SK-N-SH treated with all-trans-retinoic acid at 6 μM for 48 hours (cell line): Measurements from ENCODE around the gene ZNHIT3.

Source experiments
- ARNTL ChIP-seq: fragments of 450-650 bp; formaldehyde crosslinking; IDR thresholded peaks from 2 replicates; pipeline ENCODE4 v1.5.0; 2020; ENCODE audit warnings: low read depth, mild to moderate bottlenecking, moderate library complexity, borderline replicate concordance
- CSDC2 ChIP-seq: fragments of 250-450 bp; sonication (Bioruptor Pico); IDR thresholded peaks from 2 replicates; pipeline ENCODE4 v1.5.0; 2020; ENCODE audit warnings: mild to moderate bottlenecking, moderate library complexity
- PATZ1 ChIP-seq: fragments of 250-450 bp; sonication (Bioruptor Pico); IDR thresholded peaks from 2 replicates; pipeline ENCODE4 v1.8.0; 2020; ENCODE audit warnings: mild to moderate bottlenecking, moderate library complexity, borderline replicate concordance
- PPARA ChIP-seq: fragments of 250-450 bp; sonication (Bioruptor Pico); IDR thresholded peaks from 2 replicates; pipeline ENCODE4 v1.5.0; 2020; ENCODE audit warnings: mild to moderate bottlenecking, borderline replicate concordance
- SNAI2 ChIP-seq: fragments of 250-450 bp; sonication (Bioruptor Pico); IDR thresholded peaks from 2 replicates; pipeline ENCODE4 v1.5.0; 2020; ENCODE audit warnings: mild to moderate bottlenecking, moderate library complexity
- ZFP30 ChIP-seq: fragments of 450-650 bp; formaldehyde crosslinking; IDR thresholded peaks from 2 replicates; pipeline ENCODE4 v1.5.0; 2022; ENCODE audit warnings: mild to moderate bottlenecking, moderate library complexity
- ZNF565 ChIP-seq: fragments of 450-650 bp; formaldehyde crosslinking; conservative IDR thresholded peaks from 2 replicates; pipeline ENCODE4 v1.5.0; 2020; ENCODE audit warnings: low read depth, mild to moderate bottlenecking, moderate library complexity
- ZNF70 ChIP-seq: fragments of 450-650 bp; formaldehyde crosslinking; IDR thresholded peaks from 2 replicates; pipeline ENCODE4 v1.5.0; 2020; ENCODE audit warnings: mild to moderate bottlenecking, moderate library complexity
- ZNF8 ChIP-seq: fragments of 450-650 bp; formaldehyde crosslinking; IDR thresholded peaks from 2 replicates; pipeline ENCODE4 v1.5.0; 2020; ENCODE audit warnings: mild to moderate bottlenecking, moderate library complexity
- TF ChIP-seq, protein P1 (sequence below): fragments of 250-450 bp; sonication (Bioruptor Pico); IDR thresholded peaks from 2 replicates; pipeline ENCODE4 v1.5.0; 2020; ENCODE audit warnings: mild to moderate bottlenecking, moderate library complexity
- TF ChIP-seq, protein P2 (sequence below): fragments of 250-450 bp; sonication (Bioruptor Pico); IDR thresholded peaks from 2 replicates; pipeline ENCODE4 v1.5.1; 2020; ENCODE audit warnings: low read depth, mild to moderate bottlenecking, moderate library complexity

DNA sequence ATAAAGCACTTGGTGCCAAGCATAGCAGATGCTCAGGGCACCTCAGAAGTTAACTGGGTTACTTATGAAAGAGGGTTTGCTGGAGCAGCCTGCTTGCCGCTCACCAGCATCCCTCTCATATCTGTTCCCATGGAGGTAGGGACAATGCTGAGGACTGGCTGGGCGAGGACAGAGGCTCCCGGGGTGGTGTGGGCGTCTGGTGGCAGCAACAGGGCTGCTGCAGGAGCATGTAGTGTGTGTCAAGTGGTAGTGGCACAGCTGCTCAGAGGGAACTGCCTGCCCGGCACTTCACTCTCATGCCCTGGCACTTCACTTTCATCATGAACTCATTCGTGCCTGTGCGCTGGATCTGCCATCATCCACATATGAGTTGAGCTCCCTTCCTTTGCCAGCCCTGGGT is 26.9 kb upstream of the ZNHIT3 start:
- TF ChIP-seq, protein P1, sequence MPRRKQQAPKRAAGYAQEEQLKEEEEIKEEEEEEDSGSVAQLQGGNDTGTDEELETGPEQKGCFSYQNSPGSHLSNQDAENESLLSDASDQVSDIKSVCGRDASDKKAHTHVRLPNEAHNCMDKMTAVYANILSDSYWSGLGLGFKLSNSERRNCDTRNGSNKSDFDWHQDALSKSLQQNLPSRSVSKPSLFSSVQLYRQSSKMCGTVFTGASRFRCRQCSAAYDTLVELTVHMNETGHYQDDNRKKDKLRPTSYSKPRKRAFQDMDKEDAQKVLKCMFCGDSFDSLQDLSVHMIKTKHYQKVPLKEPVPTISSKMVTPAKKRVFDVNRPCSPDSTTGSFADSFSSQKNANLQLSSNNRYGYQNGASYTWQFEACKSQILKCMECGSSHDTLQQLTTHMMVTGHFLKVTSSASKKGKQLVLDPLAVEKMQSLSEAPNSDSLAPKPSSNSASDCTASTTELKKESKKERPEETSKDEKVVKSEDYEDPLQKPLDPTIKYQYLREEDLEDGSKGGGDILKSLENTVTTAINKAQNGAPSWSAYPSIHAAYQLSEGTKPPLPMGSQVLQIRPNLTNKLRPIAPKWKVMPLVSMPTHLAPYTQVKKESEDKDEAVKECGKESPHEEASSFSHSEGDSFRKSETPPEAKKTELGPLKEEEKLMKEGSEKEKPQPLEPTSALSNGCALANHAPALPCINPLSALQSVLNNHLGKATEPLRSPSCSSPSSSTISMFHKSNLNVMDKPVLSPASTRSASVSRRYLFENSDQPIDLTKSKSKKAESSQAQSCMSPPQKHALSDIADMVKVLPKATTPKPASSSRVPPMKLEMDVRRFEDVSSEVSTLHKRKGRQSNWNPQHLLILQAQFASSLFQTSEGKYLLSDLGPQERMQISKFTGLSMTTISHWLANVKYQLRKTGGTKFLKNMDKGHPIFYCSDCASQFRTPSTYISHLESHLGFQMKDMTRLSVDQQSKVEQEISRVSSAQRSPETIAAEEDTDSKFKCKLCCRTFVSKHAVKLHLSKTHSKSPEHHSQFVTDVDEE (CRISPR knock-in tag): no peak
- TF ChIP-seq ZNF565 (CRISPR knock-in tag) (no peak), ZNF70 (CRISPR knock-in tag) (no peak), ZNF8 (CRISPR knock-in tag) (no peak), ZFP30 (CRISPR knock-in tag) (no peak), PPARA (CRISPR knock-in tag) (no peak), PATZ1 (no peak), SNAI2 (CRISPR knock-in tag) (no peak), CSDC2 (no peak), ARNTL (CRISPR knock-in tag) (no peak)
- TF ChIP-seq, protein P2, sequence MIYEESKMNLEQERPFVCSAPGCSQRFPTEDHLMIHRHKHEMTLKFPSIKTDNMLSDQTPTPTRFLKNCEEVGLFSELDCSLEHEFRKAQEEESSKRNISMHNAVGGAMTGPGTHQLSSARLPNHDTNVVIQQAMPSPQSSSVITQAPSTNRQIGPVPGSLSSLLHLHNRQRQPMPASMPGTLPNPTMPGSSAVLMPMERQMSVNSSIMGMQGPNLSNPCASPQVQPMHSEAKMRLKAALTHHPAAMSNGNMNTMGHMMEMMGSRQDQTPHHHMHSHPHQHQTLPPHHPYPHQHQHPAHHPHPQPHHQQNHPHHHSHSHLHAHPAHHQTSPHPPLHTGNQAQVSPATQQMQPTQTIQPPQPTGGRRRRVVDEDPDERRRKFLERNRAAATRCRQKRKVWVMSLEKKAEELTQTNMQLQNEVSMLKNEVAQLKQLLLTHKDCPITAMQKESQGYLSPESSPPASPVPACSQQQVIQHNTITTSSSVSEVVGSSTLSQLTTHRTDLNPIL: no peak
